Astrocyte of the hippocampus (primary cell): Measurements from ENCODE around the gene ZSCAN18.
"Not testable (repeated sequence)": the region's sequence is repeated elsewhere in the genome, so short reads cannot be mapped to it uniquely, and the experiment has no call there.

ENCODE experiments used
- DNase-seq: peaks from one replicate; pipeline ENCODE4 v3.0.0; 2011; ENCODE audit warnings: low read depth, low spot score

ZSCAN18 gene, protein sequence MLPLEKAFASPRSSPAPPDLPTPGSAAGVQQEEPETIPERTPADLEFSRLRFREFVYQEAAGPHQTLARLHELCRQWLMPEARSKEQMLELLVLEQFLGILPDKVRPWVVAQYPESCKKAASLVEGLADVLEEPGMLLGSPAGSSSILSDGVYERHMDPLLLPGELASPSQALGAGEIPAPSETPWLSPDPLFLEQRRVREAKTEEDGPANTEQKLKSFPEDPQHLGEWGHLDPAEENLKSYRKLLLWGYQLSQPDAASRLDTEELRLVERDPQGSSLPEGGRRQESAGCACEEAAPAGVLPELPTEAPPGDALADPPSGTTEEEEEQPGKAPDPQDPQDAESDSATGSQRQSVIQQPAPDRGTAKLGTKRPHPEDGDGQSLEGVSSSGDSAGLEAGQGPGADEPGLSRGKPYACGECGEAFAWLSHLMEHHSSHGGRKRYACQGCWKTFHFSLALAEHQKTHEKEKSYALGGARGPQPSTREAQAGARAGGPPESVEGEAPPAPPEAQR

GRCh38 chr19:58097781-58098681 lies at the start of gene ZSCAN18:
TSS of gene ZSCAN18 (minus strand) at chr19:58098231. CDS start at chr19:58090267, 7,964 bp downstream.
- peak; percentile 99 for DNase-seq

DNA sequence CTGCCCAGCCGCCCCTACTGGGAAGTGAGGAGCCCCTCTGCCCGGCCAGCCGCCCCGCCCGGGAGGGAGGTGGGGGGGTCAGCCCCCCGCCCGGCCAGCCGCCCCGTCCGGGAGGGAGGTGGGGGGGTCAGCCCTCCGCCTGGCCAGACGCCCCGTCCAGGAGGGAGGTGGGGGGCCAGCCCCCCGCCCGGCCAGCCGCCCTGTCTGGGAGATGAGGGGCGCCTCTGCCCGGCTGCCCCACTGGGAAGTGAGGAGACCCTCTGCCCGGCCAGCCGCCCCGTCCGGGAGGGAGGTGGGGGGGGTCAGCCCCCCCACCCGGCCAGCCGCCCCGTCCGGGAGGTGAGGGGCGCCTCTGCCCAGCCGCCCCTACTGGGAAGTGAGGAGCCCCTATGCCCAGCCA lies 49.4 kb upstream of the ZSCAN18 start:
- not testable (repeated sequence) for DNase-seq

DNA sequence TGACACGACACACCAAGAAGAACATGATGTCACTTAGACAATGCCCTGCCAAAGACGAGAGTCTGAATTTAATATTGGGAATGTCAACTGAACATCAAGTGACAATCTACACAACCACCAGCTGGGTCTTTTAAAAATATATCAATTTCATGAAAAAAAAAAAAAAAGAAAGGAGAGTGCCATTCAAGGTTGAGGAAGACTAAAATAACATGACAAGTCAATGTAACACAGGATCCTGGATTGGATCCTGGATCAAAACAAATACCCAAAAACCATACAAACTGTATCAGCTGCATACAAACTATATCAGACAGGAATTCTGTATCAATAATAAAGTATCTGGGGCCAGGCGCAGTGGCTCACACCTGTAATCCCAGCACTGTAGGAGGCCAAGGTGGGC lies 47.8 kb upstream of the ZSCAN18 start:
- no peak for DNase-seq

- DNase-seq: no peak
Measured at GRCh38 chr19:58134244-58134643, 36.2 kb upstream of the ZSCAN18 start.

- DNase-seq: no peak
Measured at GRCh38 chr19:58129284-58129683, 31.3 kb upstream of the ZSCAN18 start.

DNA sequence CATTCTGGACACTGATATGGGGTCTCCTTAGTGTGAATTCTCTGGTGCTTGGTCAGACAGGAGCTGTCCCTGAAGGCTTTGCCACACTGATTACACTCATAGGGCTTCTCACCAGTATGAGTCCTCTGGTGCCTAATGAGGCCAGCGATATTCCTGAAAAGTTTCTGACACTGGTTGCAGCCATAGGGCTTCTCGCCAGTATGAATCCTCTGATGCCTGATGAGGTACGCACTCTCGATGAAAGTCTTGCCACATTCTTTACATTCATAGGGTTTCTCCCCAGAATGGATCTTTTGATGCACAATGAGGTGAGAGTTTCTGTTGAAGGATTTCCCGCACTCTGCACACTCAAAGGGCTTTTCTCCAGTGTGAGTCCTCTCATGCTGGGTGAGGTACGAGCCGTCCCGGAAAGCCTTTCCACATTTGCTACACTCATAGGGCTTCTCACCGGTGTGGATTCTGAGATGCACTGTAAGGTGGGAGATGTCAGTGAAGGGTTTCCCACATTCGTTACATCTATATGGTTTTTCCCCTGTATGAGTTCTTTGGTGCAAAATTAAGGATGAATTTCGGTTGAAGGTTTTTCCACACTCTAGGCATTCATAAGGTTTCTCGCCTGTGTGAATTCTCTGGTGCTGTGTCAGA lies 30.1 kb upstream of the ZSCAN18 start:
- DNase-seq: peak; percentile 6

GRCh38 chr19:58123354-58123753 lies 25.3 kb upstream of the ZSCAN18 start:
- no peak for DNase-seq

- no peak for DNase-seq
Measured at GRCh38 chr19:58118979-58119733, 21.1 kb upstream of the ZSCAN18 start.

DNA sequence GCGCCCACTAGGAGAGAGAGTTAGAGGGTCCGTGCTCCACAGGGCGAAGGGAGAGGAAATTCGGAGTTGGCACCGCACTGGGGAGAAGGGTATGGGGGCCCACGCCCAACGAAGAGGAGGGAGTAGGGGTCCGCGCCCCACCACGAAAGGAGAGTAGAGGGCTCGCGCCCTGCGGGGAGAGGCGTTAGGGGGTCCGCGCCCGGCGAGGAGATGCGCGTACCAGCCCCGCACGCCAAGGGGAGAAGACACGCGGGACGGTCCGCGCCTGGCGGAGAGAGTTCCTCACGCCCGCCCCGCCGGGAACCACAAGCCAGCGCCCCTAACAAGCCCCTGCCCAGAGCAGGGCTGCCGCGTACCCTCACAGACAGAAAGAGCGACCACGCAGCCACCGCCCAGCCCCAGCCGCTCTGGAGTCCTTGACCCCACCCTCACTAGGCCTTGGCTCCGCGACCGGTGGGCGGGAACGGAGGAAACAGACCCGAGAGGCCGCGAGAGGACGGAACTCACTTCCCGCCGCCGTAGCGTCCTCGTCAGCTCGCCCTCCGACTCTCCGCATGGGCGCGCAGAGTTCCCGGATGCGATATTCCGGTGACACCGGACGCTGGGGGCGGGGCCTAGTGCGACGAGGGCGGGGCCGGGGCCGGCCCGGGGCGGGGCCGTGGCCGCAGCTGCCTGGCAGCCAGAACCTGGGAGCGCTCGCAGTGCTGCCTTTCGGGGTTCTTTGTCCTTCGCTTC lies 20.0 kb upstream of the ZSCAN18 start:
- no peak for DNase-seq

DNA sequence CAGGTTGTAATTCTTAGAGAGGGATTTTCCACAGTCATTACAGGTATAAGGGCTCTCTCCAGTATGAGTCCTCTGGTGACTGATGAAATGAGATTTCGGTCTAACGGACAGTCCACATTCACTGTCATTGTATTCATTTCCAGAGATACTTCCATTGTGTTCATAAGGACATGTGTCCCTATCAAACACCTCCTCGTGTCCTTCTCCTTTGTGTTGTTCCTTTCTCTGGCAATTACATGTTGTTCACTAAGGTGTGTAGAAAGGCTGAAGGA lies 10.5 kb upstream of the ZSCAN18 start:
- DNase-seq: no peak

DNA sequence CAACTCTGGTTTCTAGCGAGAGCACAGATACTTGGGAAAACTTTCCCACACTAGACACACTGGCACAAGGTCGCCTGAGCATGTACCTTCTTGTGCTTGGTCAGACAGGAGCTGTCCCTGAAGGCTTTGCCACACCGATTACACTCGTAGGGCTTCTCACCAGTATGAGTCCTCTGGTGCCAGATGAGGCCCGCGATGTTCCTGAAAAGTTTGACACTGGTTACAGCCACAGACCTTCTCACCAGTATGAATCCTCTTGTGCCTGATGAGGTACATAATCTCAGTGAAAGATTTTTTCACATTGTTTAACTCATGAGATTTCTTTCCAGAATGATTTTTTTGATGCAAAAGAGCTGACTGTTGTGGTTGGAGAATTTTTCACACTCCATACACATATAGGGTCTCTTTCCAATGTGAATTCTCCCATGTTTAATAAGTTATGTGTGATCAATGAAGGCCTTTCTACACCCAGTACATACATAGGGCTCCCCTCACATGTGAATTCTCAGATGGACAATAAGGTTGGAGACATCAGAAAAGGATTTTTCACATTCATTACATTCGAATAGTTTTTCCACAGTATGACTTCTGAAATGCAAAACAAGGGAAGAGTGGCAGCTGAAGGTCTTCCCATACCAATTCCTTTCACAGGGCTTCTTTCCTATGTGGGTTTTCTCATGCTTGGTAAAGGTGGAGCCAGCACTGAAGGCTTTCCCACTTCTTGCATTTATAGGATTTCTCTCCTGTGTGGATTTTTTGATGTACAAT lies 9.9 kb upstream of the ZSCAN18 start:
- DNase-seq: no peak

- no peak for DNase-seq
Measured at GRCh38 chr19:58098682-58098998, 609 bp upstream of the ZSCAN18 start.

DNA sequence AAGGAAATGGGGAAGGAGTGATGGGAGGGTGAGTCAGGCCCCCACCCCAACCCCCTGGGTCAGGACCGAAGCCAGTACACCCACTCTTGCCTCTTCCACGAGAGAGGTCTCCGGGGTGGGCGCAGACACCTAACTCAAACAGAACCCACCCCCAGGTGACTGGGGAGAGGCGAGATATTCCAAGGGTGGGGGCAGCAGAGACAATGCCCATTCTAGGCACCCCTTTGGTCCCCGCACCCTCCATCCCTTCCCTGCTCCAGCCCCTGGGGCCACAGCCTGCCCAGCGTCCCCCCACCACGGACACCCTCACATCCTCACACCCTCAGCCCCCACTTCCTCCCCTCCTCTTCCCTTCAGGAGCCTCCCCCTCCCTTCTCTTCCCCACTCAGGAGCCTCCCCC lies 682 bp downstream of the ZSCAN18 start:
- DNase-seq: no peak

- DNase-seq: no peak
Measured at GRCh38 chr19:58096884-58097283, 1.1 kb downstream of the ZSCAN18 start.

GRCh38 chr19:58095328-58095727 lies 2.7 kb downstream of the ZSCAN18 start:
- no peak for DNase-seq

- no peak for DNase-seq
Measured at GRCh38 chr19:58093071-58093470, 5.0 kb downstream of the ZSCAN18 start.

DNA sequence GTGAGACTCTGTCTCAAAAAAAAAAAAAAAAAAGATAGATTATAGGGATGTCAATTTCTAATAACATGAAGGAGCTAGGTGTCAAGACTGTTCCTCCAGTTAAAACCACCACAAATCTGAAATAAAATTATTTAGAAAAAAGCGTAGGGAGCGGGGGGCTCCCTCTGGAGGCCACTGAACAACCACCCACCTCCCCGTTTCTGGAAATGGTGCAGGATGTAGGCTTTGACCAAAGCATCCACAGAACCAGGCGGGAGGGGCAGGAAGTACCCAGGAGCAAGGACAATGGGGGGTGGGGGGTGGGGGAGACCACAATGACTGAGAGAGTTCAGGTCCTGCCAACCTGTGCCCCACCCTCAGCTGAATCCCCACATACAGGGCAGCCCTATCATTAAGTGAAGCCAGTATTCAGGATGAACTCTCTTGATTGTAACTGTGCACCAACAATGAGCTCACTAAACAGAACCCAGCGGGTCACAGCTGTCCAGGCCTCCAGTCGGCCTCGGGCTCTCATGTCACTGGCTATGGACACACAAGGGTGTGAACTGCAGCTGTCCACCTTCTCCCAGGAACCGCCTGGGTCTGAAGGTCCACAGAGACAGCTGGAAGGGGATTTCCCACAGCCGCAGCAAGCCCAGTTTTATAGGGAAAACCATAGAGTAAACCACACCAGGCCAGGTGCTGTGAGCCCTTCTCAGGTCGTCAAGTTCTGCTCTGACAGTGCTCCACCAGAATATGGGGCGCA lies 6.6 kb downstream of the ZSCAN18 start:
- no peak for DNase-seq

- no peak for DNase-seq
Measured at GRCh38 chr19:58089846-58090245, 8.2 kb downstream of the ZSCAN18 start.

DNA sequence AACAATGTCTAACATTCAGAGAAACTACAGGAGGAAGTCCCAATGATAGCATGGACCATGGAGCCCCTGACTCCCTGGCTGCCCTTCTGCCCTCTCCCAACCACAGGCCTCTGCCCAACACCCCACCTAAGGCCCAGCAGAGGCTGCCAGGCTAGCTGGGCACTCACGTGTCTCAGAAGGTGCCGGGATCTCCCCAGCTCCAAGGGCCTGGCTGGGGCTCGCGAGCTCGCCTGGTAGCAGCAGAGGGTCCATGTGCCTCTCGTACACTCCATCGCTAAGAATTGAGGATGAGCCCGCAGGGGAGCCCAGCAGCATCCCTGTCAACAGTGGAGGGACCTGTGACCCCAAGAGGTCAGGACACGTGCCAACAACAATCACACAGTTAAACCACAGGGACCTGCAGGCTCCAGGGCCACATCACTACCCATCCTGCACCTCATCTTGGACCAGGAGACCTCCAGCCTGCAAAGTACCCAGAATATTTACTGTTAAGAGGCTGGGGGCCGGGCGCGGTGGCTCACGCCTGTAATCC lies 9.4 kb downstream of the ZSCAN18 start:
- no peak for DNase-seq
